IMR-90 (cell line): Measurements from ENCODE around the gene ADAMTSL5. TPM values are rescaled to one million over a fixed set of nuclear protein-coding genes. Genes with fewer than 3 reads are reported as not detected.

Experiments used
- ATAC-seq: fragments of 200-7000 bp; cut with Tn5 transposase; 2 replicates; pipeline ENCODE4 v1.9.1; 2020; ENCODE audit warnings: low read depth, mild to moderate bottlenecking, moderate library complexity
- BruUV-seq: library from RNA; stranded (reverse); fragments of 400-500 nt; replicated peaks from 2 replicates; lab custom pipeline; 2021; lab: Mats Ljungman, UMichigan
- CTCF ChIA-PET: fragments of 300-600 bp; formaldehyde crosslinking; extraction: SDS; loops from one replicate; lab custom pipeline; 2021; ENCODE audit warnings: antibody characterized with exemption; lab: Yijun Ruan, JAX
- POLR2A ChIA-PET: fragments of 300-600 bp; sonication (Branson Sonifier 250); formaldehyde crosslinking; loops from one replicate; lab custom pipeline; 2022; ENCODE audit warnings: antibody characterized with exemption; ENCODE audit not compliant: unreplicated experiment; lab: Charles Lee
- DNase-seq: peaks from one replicate; pipeline ENCODE4 v3.0.0; 2013
- H2AFZ ChIP-seq: replicated peaks from 2 replicates; pipeline ENCODE3; 2013; ENCODE audit warnings: low read length, mild to moderate bottlenecking; ENCODE audit not compliant: poor library complexity
- H2AK5ac ChIP-seq: 2 replicates; pipeline ENCODE4 v1.6.1; 2013; ENCODE audit warnings: low read depth, low read length, inconsistent platforms
- H2AK9ac ChIP-seq: replicated peaks from 2 replicates; pipeline ENCODE3; 2013; ENCODE audit warnings: mild to moderate bottlenecking, low read depth, low read length, moderate library complexity; ENCODE audit not compliant: poor library complexity
- H2BK120ac ChIP-seq: 2 replicates; pipeline ENCODE4 v1.6.1; 2013; ENCODE audit warnings: low read depth, low read length, inconsistent platforms
- H2BK15ac ChIP-seq: 3 replicates; pipeline ENCODE4 v1.6.1; 2013; ENCODE audit warnings: low read depth, low read length, inconsistent platforms
- H2BK20ac ChIP-seq: 2 replicates; pipeline ENCODE4 v1.6.1; 2013; ENCODE audit warnings: low read depth, mild to moderate bottlenecking, inconsistent platforms, low read length, moderate library complexity
- H2BK5ac ChIP-seq: 2 replicates; pipeline ENCODE4 v1.6.1; 2013; ENCODE audit warnings: mild to moderate bottlenecking, low read depth, low read length, inconsistent platforms; ENCODE audit not compliant: poor library complexity, severe bottlenecking
- H3K14ac ChIP-seq: replicated peaks from 2 replicates; pipeline ENCODE4 v1.6.1; 2013; ENCODE audit warnings: low read depth, low read length, inconsistent platforms
- H3K18ac ChIP-seq: 2 replicates; pipeline ENCODE4 v1.6.1; 2013; ENCODE audit warnings: low read depth, low read length, control low read depth
- H3K23ac ChIP-seq: 2 replicates; pipeline ENCODE4 v1.6.1; 2013; ENCODE audit warnings: low read depth, low read length, inconsistent platforms
- H3K27ac ChIP-seq: 2 replicates; pipeline ENCODE4 v1.5.1; 2013; ENCODE audit warnings: mild to moderate bottlenecking, control low read depth, low read length; ENCODE audit not compliant: insufficient read depth
- H3K27me3 ChIP-seq: 2 replicates; pipeline ENCODE4 v1.6.1; 2013; ENCODE audit warnings: low read length; ENCODE audit not compliant: control insufficient read depth, insufficient read depth
- H3K36me3 ChIP-seq: 2 replicates; pipeline ENCODE4 v1.6.1; 2013; ENCODE audit warnings: low read length, mixed read lengths; ENCODE audit not compliant: control insufficient read depth, insufficient read depth
- H3K4ac ChIP-seq: 2 replicates; pipeline ENCODE4 v1.6.1; 2013; ENCODE audit warnings: low read depth, low read length, inconsistent platforms
- H3K4me1 ChIP-seq: 2 replicates; pipeline ENCODE4 v1.6.1; 2013; ENCODE audit warnings: low read length, mixed read lengths; ENCODE audit not compliant: control insufficient read depth, insufficient read depth
- H3K4me2 ChIP-seq: 2 replicates; pipeline ENCODE4 v1.6.1; 2013; ENCODE audit warnings: low read depth, mild to moderate bottlenecking, control low read depth, low read length, moderate library complexity
- H3K4me3 ChIP-seq: 2 replicates; pipeline ENCODE4 v1.5.1; 2013; ENCODE audit warnings: low read depth, mild to moderate bottlenecking, control low read depth, low read length, moderate library complexity; ENCODE audit not compliant: insufficient read depth
- H3K56ac ChIP-seq: 2 replicates; pipeline ENCODE4 v1.6.1; 2013; ENCODE audit warnings: low read length, inconsistent platforms; ENCODE audit not compliant: insufficient read depth; ENCODE audit errors: extremely low read depth
- H3K79me1 ChIP-seq, 2 experiments: 2 replicates each; pipeline ENCODE4 v1.6.1; 2013; ENCODE audit warnings: low read length in 2 of 2, inconsistent platforms in 1 of 2, low read depth in 1 of 2
- H3K9ac ChIP-seq: 2 replicates; pipeline ENCODE4 v1.6.1; 2013; ENCODE audit warnings: low read depth, low read length, control low read depth
- H3K9me1 ChIP-seq: 2 replicates; pipeline ENCODE4 v1.6.1; 2013; ENCODE audit warnings: low read length, inconsistent platforms; ENCODE audit not compliant: insufficient read depth
- H3K9me3 ChIP-seq: 2 replicates; pipeline ENCODE4 v1.6.1; 2013; ENCODE audit warnings: low read length; ENCODE audit not compliant: control insufficient read depth, insufficient read depth
- H4K20me1 ChIP-seq: 2 replicates; pipeline ENCODE4 v1.6.1; 2013; ENCODE audit warnings: low read length, inconsistent platforms; ENCODE audit not compliant: insufficient read depth
- H4K5ac ChIP-seq: 2 replicates; pipeline ENCODE4 v1.6.1; 2013; ENCODE audit warnings: mild to moderate bottlenecking, low read depth, low read length, control low read depth
- H4K8ac ChIP-seq, 2 experiments: 2 replicates each; pipeline ENCODE4 v1.6.1; 2013; ENCODE audit warnings: low read depth in 2 of 2, low read length in 2 of 2, control low read depth in 1 of 2, inconsistent platforms in 1 of 2
- H4K91ac ChIP-seq: 2 replicates; pipeline ENCODE4 v1.6.1; 2013; ENCODE audit warnings: low read depth, low read length, inconsistent platforms; ENCODE audit not compliant: insufficient read depth
- BHLHE40 ChIP-seq: fragments of 150-350 bp; IDR thresholded peaks from 2 replicates; pipeline ENCODE4 v1.6.1; 2016; ENCODE audit warnings: mild to moderate bottlenecking, low read depth, low read length
- CEBPB ChIP-seq: IDR thresholded peaks from 2 replicates; pipeline ENCODE4 v1.6.1; 2012; ENCODE audit warnings: low read depth, low read length, improper control_type of control experiment
- CHD1 ChIP-seq: IDR thresholded peaks from 2 replicates; pipeline ENCODE4 v1.6.1; 2012; ENCODE audit warnings: low read depth, low read length, improper control_type of control experiment
- FOS ChIP-seq: fragments of 150-350 bp; IDR thresholded peaks from 2 replicates; pipeline ENCODE4 v1.6.1; 2016; ENCODE audit warnings: low read depth, low read length
- MAFK ChIP-seq: IDR thresholded peaks from 2 replicates; pipeline ENCODE4 v1.6.1; 2012; ENCODE audit warnings: low read depth, low read length, improper control_type of control experiment
- MAZ ChIP-seq: IDR thresholded peaks from 2 replicates; pipeline ENCODE4 v1.6.1; 2012; ENCODE audit warnings: low read depth, mild to moderate bottlenecking, low read length, improper control_type of control experiment, moderate library complexity, borderline replicate concordance
- MXI1 ChIP-seq: IDR thresholded peaks from 2 replicates; pipeline ENCODE4 v1.6.1; 2012; ENCODE audit warnings: low read depth, mild to moderate bottlenecking, low read length, moderate library complexity, borderline replicate concordance
- NFE2L2 ChIP-seq: fragments of 150-350 bp; IDR thresholded peaks from 2 replicates; pipeline ENCODE4 v1.6.1; 2016; ENCODE audit warnings: low read depth, mild to moderate bottlenecking, low read length
- POLR2A ChIP-seq: IDR thresholded peaks from 2 replicates; pipeline ENCODE4 v1.6.1; 2012; ENCODE audit warnings: mild to moderate bottlenecking, low read depth, low read length
- RAD21 ChIP-seq: IDR thresholded peaks from 2 replicates; pipeline ENCODE4 v1.6.1; 2012; ENCODE audit warnings: low read length, improper control_type of control experiment
- RCOR1 ChIP-seq: IDR thresholded peaks from 2 replicates; pipeline ENCODE4 v1.6.1; 2012; ENCODE audit warnings: mild to moderate bottlenecking, low read length, improper control_type of control experiment; ENCODE audit not compliant: insufficient replicate concordance
- RFX5 ChIP-seq: IDR thresholded peaks from 2 replicates; pipeline ENCODE4 v1.8.0; 2012; ENCODE audit warnings: low read depth, mild to moderate bottlenecking, low read length, moderate library complexity
- SMC3 ChIP-seq: fragments of 150-350 bp; IDR thresholded peaks from 2 replicates; pipeline ENCODE4 v1.6.1; 2016; ENCODE audit warnings: low read depth, mild to moderate bottlenecking, antibody characterized with exemption, low read length, moderate library complexity
- WGBS, 2 experiments: methylation state at CpG; one replicate each; pipeline versions ENCODE4 v1.1.5 to v1.1.7; 2013; ENCODE audit warnings: missing lambda C conversion rate in 2 of 2; ENCODE audit not compliant: insufficient read length in 1 of 2; ENCODE audit errors: extremely low coverage in 2 of 2; 5-methylcytosine and 5-hydroxymethylcytosine counted together
- dilution Hi-C: fragments of 300-500 bp; cut with HindIII; formaldehyde crosslinking; loops from one replicate; pipeline ENCODE4 v1.14.3; 2018; ENCODE audit warnings: low sequenced_read_pairs; ENCODE audit not compliant: unreplicated experiment
- in situ Hi-C: fragments of 300-500 bp; cut with MboI; formaldehyde crosslinking; loops from 3 replicates; pipeline ENCODE4 v1.14.3; 2019; ENCODE audit warnings: low sequenced_read_pairs, inconsistent platforms, mixed read lengths
- intact Hi-C: fragments of 100-400 bp; cut with micrococcal nuclease; formaldehyde crosslinking; loops from 2 replicates; pipeline ENCODE4 v1.10.0; 2022
- polyA plus RNA-seq, 3 experiments: library from polyadenylated mRNA; depleted of rRNA; stranded (reverse); fragments of >200 nt; gene quantifications; 2 replicates each; pipeline ENCODE4 v1.2.3, GENCODE V29; 2012; ENCODE audit warnings: low replicate concordance in 1 of 3
- total RNA-seq: library from RNA; depleted of rRNA; stranded (reverse); fragments of >200 nt; gene quantifications from 2 replicates; pipeline ENCODE4 v1.2.3, GENCODE V29; 2012
- TF ChIP-seq, protein P1 (sequence below): fragments of 150-350 bp; IDR thresholded peaks from 2 replicates; pipeline ENCODE4 v1.6.1; 2017; ENCODE audit warnings: mild to moderate bottlenecking, antibody characterized with exemption, low read length, low read depth
- TF ChIP-seq, protein P2 (sequence below): fragments of 150-350 bp; IDR thresholded peaks from 2 replicates; pipeline ENCODE4 v1.6.1; 2016; ENCODE audit warnings: low read depth, mild to moderate bottlenecking, low read length, moderate library complexity, borderline replicate concordance
- TF ChIP-seq, protein P3 (sequence below): conservative IDR thresholded peaks from 2 replicates; pipeline ENCODE4 v1.5.1; 2012; ENCODE audit warnings: mild to moderate bottlenecking, low read depth, low read length, improper control_type of control experiment

ADAMTSL5 gene
- total and polyA plus RNA-seq, 2 of the 4 experiments (the other 2 are of a cell fraction) = 0.90 to 10.8 TPM

DNA sequence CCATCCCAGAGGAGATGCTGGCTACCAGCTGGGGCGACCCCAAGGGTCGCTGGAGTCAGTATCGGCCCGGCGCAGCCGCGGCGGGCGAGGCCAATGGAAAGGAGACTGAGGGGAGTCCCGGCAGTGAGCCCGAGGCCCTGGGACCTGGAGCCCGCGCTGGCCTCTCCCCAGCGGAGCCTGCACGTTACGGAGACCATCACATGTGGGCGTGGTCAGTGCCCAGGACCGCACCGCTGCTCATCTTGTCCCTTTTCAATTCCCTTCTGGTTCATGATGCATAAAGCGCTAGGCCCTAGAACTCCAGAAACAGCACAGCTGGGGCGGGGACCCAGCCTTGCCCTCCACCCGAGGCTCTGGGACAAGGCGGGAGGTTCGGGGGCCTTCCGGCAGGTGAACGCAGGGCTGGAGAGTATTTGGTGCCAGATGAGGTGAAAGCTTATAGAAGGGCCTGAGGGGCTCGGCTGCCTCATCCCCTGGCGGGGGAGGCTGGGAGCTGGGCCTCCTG lies 41.8 kb downstream of the ADAMTSL5 start:
- no peak for TF ChIP-seq MAFK
- TF ChIP-seq MAZ = no peak
- no peak for TF ChIP-seq CEBPB
- TF ChIP-seq SMC3 = no peak
- TF ChIP-seq, protein P1, sequence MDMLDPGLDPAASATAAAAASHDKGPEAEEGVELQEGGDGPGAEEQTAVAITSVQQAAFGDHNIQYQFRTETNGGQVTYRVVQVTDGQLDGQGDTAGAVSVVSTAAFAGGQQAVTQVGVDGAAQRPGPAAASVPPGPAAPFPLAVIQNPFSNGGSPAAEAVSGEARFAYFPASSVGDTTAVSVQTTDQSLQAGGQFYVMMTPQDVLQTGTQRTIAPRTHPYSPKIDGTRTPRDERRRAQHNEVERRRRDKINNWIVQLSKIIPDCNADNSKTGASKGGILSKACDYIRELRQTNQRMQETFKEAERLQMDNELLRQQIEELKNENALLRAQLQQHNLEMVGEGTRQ = no peak
- TF ChIP-seq, protein P2, sequence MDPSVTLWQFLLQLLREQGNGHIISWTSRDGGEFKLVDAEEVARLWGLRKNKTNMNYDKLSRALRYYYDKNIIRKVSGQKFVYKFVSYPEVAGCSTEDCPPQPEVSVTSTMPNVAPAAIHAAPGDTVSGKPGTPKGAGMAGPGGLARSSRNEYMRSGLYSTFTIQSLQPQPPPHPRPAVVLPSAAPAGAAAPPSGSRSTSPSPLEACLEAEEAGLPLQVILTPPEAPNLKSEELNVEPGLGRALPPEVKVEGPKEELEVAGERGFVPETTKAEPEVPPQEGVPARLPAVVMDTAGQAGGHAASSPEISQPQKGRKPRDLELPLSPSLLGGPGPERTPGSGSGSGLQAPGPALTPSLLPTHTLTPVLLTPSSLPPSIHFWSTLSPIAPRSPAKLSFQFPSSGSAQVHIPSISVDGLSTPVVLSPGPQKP = no peak
- TF ChIP-seq RAD21 = no peak
- TF ChIP-seq CHD1 = no peak
- no peak for TF ChIP-seq MXI1
- TF ChIP-seq RCOR1 = no peak
- TF ChIP-seq FOS = no peak
- no peak for TF ChIP-seq NFE2L2
- TF ChIP-seq, protein P3, sequence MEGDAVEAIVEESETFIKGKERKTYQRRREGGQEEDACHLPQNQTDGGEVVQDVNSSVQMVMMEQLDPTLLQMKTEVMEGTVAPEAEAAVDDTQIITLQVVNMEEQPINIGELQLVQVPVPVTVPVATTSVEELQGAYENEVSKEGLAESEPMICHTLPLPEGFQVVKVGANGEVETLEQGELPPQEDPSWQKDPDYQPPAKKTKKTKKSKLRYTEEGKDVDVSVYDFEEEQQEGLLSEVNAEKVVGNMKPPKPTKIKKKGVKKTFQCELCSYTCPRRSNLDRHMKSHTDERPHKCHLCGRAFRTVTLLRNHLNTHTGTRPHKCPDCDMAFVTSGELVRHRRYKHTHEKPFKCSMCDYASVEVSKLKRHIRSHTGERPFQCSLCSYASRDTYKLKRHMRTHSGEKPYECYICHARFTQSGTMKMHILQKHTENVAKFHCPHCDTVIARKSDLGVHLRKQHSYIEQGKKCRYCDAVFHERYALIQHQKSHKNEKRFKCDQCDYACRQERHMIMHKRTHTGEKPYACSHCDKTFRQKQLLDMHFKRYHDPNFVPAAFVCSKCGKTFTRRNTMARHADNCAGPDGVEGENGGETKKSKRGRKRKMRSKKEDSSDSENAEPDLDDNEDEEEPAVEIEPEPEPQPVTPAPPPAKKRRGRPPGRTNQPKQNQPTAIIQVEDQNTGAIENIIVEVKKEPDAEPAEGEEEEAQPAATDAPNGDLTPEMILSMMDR = no peak
- TF ChIP-seq POLR2A = no peak
- no peak for TF ChIP-seq BHLHE40
- no peak for TF ChIP-seq RFX5

More for the DNA sequence above, 41.8 kb downstream of the ADAMTSL5 start:
- Histone ChIP-seq H4K91ac (no peak overlapping the region), H3K4me1 (peaks cover 21% of the 10 kb centered on the region), H3K4me3 (no peak overlapping the region; the same call in 1 of the 2 replicates), H2AFZ (peak overlapping the region; percentile 56), H2AK9ac (peak overlapping the region; percentile 3), H2BK15ac (no peak overlapping the region), H3K79me1 (peaks cover 0 to 32% of the 10 kb centered on the region in 2 experiments; a peak in 2 of 4 replicates), H3K23ac (no peak overlapping the region), H3K4ac (no peak overlapping the region), H2BK5ac (no peak overlapping the region), H3K56ac (no peak overlapping the region), H4K8ac (no peak overlapping the region), H3K4me2 (peak overlapping the region; percentile 75; the same call in 1 of the 2 replicates), H2BK120ac (no peak overlapping the region), H4K20me1 (peaks cover 90% of the 10 kb centered on the region), H2BK20ac (no peak overlapping the region), H3K36me3 (peaks cover 2% of the 10 kb centered on the region; the same call in 1 of the 2 replicates), H3K27me3 (peaks cover 64% of the 10 kb centered on the region), H2AK5ac (no peak overlapping the region), H3K9me3 (no peaks in the 10 kb centered on the region; the same call in 1 of the 2 replicates), H3K14ac (no peak overlapping the region), H3K18ac (no peak overlapping the region), H4K5ac (no peak overlapping the region), H3K9ac (no peak overlapping the region), H3K9me1 (no peaks in the 10 kb centered on the region), H3K27ac (no peak overlapping the region)
- POLR2A ChIA-PET = no interaction called here
- WGBS, 2 experiments = 9% methylated on average over 10 of the region's 28 CpGs; no CpG with 5 or more reads in 1 of the 2 experiments
- in situ Hi-C loops = no loop called here
- ATAC-seq = peak; percentile 18; the same call in 1 of the 2 replicates
- CTCF ChIA-PET = no interaction called here
- BruUV-seq = no TSS peak
- DNase-seq = no peak
- dilution Hi-C loops = no loop called here
- intact Hi-C loops = no loop called here
